Astrocyte (in vitro differentiated cells and primary cell): ENCODE results near the gene AKAP13. TPM values are rescaled to one million over a fixed set of nuclear protein-coding genes. Genes with fewer than 3 reads are reported as not detected.

ENCODE experiments used
- DNase-seq: peaks from one replicate; pipeline ENCODE4 v3.0.0-alpha.2; 2010; ENCODE audit warnings: low read depth
- FAIRE-seq: peaks from 2 replicates; lab custom pipeline; 2011; peaks lifted over from hg19 to GRCh38; lab: Jason Lieb, UNC
- H2AFZ ChIP-seq: 2 replicates; pipeline ENCODE4 v1.6.0; 2012; ENCODE audit warnings: low read depth, low read length, inconsistent platforms
- H3K27ac ChIP-seq: 2 replicates; pipeline ENCODE4 v1.5.1; 2011; ENCODE audit warnings: low read depth, low read length, inconsistent platforms
- H3K27me3 ChIP-seq: 2 replicates; pipeline ENCODE4 v1.6.0; 2011; ENCODE audit warnings: low read length, inconsistent platforms; ENCODE audit not compliant: insufficient read depth
- H3K36me3 ChIP-seq: 2 replicates; pipeline ENCODE4 v1.5.1; 2011; ENCODE audit warnings: low read length, inconsistent platforms; ENCODE audit not compliant: insufficient read depth
- H3K4me1 ChIP-seq: 2 replicates; pipeline ENCODE4 v1.5.1; 2011; ENCODE audit warnings: low read length, inconsistent platforms; ENCODE audit not compliant: insufficient read depth
- H3K4me2 ChIP-seq: 2 replicates; pipeline ENCODE4 v1.6.0; 2012; ENCODE audit warnings: low read length, inconsistent platforms
- H3K4me3 ChIP-seq: 2 replicates; pipeline ENCODE4 v1.5.1; 2011; ENCODE audit warnings: low read depth, mild to moderate bottlenecking, low read length, inconsistent platforms; ENCODE audit not compliant: insufficient read depth
- H3K79me2 ChIP-seq: 2 replicates; pipeline ENCODE4 v1.6.0; 2012; ENCODE audit warnings: mild to moderate bottlenecking, low read length, inconsistent platforms; ENCODE audit not compliant: insufficient read depth
- H3K9ac ChIP-seq: 2 replicates; pipeline ENCODE4 v1.6.0; 2012; ENCODE audit warnings: mild to moderate bottlenecking, low read length, inconsistent platforms
- H3K9me3 ChIP-seq: 2 replicates; pipeline ENCODE4 v1.5.1; 2012; ENCODE audit warnings: low read depth, mild to moderate bottlenecking, low read length, inconsistent platforms; ENCODE audit not compliant: insufficient read depth
- H4K20me1 ChIP-seq: 2 replicates; pipeline ENCODE4 v1.6.0; 2012; ENCODE audit warnings: low read length, inconsistent platforms; ENCODE audit not compliant: insufficient read depth
- H3K27ac Mint-ChIP-seq: one replicate; pipeline ENCODE4 v1.8.0; 2021; ENCODE audit warnings: mild to moderate bottlenecking, mixed read lengths; ENCODE audit not compliant: unreplicated experiment
- H3K27me3 Mint-ChIP-seq: one replicate; pipeline ENCODE4 v1.8.0; 2021; ENCODE audit warnings: low read depth, mixed read lengths; ENCODE audit not compliant: unreplicated experiment
- H3K36me3 Mint-ChIP-seq: one replicate; pipeline ENCODE4 v1.8.0; 2021; ENCODE audit warnings: low read depth, mixed read lengths; ENCODE audit not compliant: unreplicated experiment
- H3K4me1 Mint-ChIP-seq: one replicate; pipeline ENCODE4 v1.8.0; 2021; ENCODE audit warnings: low read depth, mixed read lengths; ENCODE audit not compliant: unreplicated experiment
- H3K4me3 Mint-ChIP-seq: one replicate; pipeline ENCODE4 v1.8.0; 2021; ENCODE audit warnings: mild to moderate bottlenecking, moderate library complexity, mixed read lengths; ENCODE audit not compliant: unreplicated experiment
- H3K9me3 Mint-ChIP-seq: one replicate; pipeline ENCODE4 v1.8.0; 2021; ENCODE audit warnings: mild to moderate bottlenecking, mixed read lengths; ENCODE audit not compliant: unreplicated experiment
- CTCF ChIP-seq: IDR thresholded peaks from 2 replicates; pipeline ENCODE4 v1.5.1; 2011; ENCODE audit warnings: low read depth, mild to moderate bottlenecking, inconsistent platforms, low read length, moderate library complexity; ENCODE audit not compliant: insufficient read depth
- EZH2 ChIP-seq: IDR thresholded peaks from 2 replicates; pipeline ENCODE4 v1.6.1; 2012; ENCODE audit warnings: mild to moderate bottlenecking, low read length, inconsistent platforms; ENCODE audit not compliant: insufficient read depth
- total RNA-seq: library from RNA; stranded (reverse); gene quantifications from 2 replicates; pipeline ENCODE4 v1.2.1, GENCODE V29; 2021

AKAP13 gene
- total RNA-seq, 1 donor from 2014 or later: 98.2 TPM

GRCh38 chr15:85398822-85399221, 18.4 kb downstream of the AKAP13 start:
- no peaks in the 10 kb centered on the region for H3K27me3 ChIP-seq
- no peaks in the 10 kb centered on the region for H3K27me3 Mint-ChIP-seq

GRCh38 chr15:85399627-85400026, 19.2 kb downstream of the AKAP13 start:
- no peak overlapping the region for H2AFZ ChIP-seq
- DNase-seq (no peak), FAIRE-seq (no peak)
- H3K4me1 ChIP-seq: peaks cover 33% of the 10 kb centered on the region
- no peak overlapping the region for H3K27ac ChIP-seq
- H3K27me3 ChIP-seq: no peaks in the 10 kb centered on the region
- no peak overlapping the region for H3K4me2 ChIP-seq
- H4K20me1 ChIP-seq: peaks cover 13% of the 10 kb centered on the region
- TF ChIP-seq CTCF (no peak), EZH2 (no peak)
- Mint-ChIP-seq H3K36me3 (peaks cover 1% of the 10 kb centered on the region), H3K4me1 (peaks cover 31% of the 10 kb centered on the region), H3K27ac (no peak overlapping the region), H3K9me3 (no peaks in the 10 kb centered on the region), H3K27me3 (no peaks in the 10 kb centered on the region), H3K4me3 (no peak overlapping the region)
- no peak overlapping the region for H3K9ac ChIP-seq
- H3K9me3 ChIP-seq: no peaks in the 10 kb centered on the region
- peaks cover 93% of the 10 kb centered on the region for H3K79me2 ChIP-seq
- H3K36me3 ChIP-seq: no peaks in the 10 kb centered on the region
- no peak overlapping the region for H3K4me3 ChIP-seq

More at GRCh38 chr15:85398822-85399221, 18.4 kb downstream of the AKAP13 start:
- Mint-ChIP-seq H3K4me1 (peaks cover 29% of the 10 kb centered on the region), H3K9me3 (no peaks in the 10 kb centered on the region), H3K27ac (no peak overlapping the region), H3K36me3 (peaks cover 1% of the 10 kb centered on the region), H3K4me3 (no peak overlapping the region)
- Histone ChIP-seq H3K9me3 (no peaks in the 10 kb centered on the region), H3K4me2 (no peak overlapping the region), H3K9ac (no peak overlapping the region), H3K4me1 (peaks cover 31% of the 10 kb centered on the region), H3K79me2 (peaks cover 93% of the 10 kb centered on the region), H3K27ac (no peak overlapping the region), H2AFZ (no peak overlapping the region), H4K20me1 (peaks cover 21% of the 10 kb centered on the region), H3K4me3 (no peak overlapping the region), H3K36me3 (no peaks in the 10 kb centered on the region)
- no peak for FAIRE-seq
- DNase-seq: no peak
- TF ChIP-seq CTCF (no peak), EZH2 (no peak)

DNA sequence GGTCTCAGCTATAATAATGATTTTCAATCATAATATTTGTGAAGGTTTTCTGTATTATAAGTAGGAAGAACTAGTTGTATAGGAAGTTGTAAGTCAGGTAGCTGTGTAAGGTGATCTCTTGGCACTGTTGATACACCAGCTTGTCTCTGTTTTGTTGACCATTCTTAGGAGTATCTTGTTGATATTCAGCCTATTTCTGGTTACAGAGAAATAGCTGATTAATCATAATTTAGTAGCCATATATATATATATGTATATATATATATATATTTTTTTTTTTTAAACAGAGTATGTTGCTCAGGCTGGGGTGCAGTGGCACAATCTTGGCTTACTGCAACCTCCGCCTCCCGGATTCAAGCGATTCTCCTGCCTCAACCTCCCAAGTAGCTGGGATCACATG, 20.2 kb downstream of the AKAP13 start:
- TF ChIP-seq CTCF: no peak
- TF ChIP-seq EZH2: no peak
- Histone ChIP-seq H3K4me2 (no peak overlapping the region), H3K4me1 (peaks cover 41% of the 10 kb centered on the region), H4K20me1 (peaks cover 10% of the 10 kb centered on the region), H3K9me3 (no peaks in the 10 kb centered on the region), H2AFZ (no peak overlapping the region), H3K79me2 (peaks cover 93% of the 10 kb centered on the region), H3K36me3 (no peaks in the 10 kb centered on the region), H3K9ac (no peak overlapping the region), H3K27me3 (no peaks in the 10 kb centered on the region), H3K4me3 (no peak overlapping the region), H3K27ac (no peak overlapping the region)
- FAIRE-seq (no peak), DNase-seq (no peak)
- no peaks in the 10 kb centered on the region for H3K27me3 Mint-ChIP-seq
- no peaks in the 10 kb centered on the region for H3K9me3 Mint-ChIP-seq
- peaks cover 1% of the 10 kb centered on the region for H3K36me3 Mint-ChIP-seq
- peaks cover 34% of the 10 kb centered on the region for H3K4me1 Mint-ChIP-seq
- H3K27ac Mint-ChIP-seq: no peak overlapping the region
- no peak overlapping the region for H3K4me3 Mint-ChIP-seq
